GM23338 (cell line): ENCODE measurements around the gene LYRM2. TPM values are rescaled to one million over a fixed set of nuclear protein-coding genes. Genes with fewer than 3 reads are reported as not detected.

ENCODE experiments used
- ATAC-seq: fragments of 200-7000 bp; cut with Tn5 transposase; 3 replicates; pipeline ENCODE4 v1.9.1; 2020
- DNase-seq: peaks from one replicate; pipeline ENCODE4 v3.0.0-alpha.2; 2015; ENCODE audit warnings: low spot score
- H2AFZ ChIP-seq: fragments of 200-600 bp; sonication (generic); 2 replicates; pipeline ENCODE4 v1.8.0; 2016; ENCODE audit warnings: antibody characterized with exemption, mild to moderate bottlenecking, moderate library complexity
- H3F3A ChIP-seq: fragments of 200-600 bp; sonication (generic); replicated peaks from 2 replicates; pipeline ENCODE4 v1.8.0; 2017; ENCODE audit warnings: antibody characterized with exemption, mixed run types, low read depth
- H3K27ac ChIP-seq: fragments of 200-600 bp; sonication (generic); 2 replicates; pipeline ENCODE4 v1.6.1; 2016; ENCODE audit warnings: low read depth
- H3K27me3 ChIP-seq: fragments of 200-600 bp; sonication (generic); 2 replicates; pipeline ENCODE4 v1.8.0; 2016; ENCODE audit warnings: mild to moderate bottlenecking, mixed run types, moderate library complexity; ENCODE audit not compliant: insufficient read depth
- H3K36me3 ChIP-seq: fragments of 200-600 bp; sonication (generic); 2 replicates; pipeline ENCODE4 v1.8.0; 2016; ENCODE audit warnings: mild to moderate bottlenecking; ENCODE audit not compliant: insufficient read depth
- H3K4me1 ChIP-seq: fragments of 200-600 bp; sonication (generic); 2 replicates; pipeline ENCODE4 v1.8.0; 2016; ENCODE audit warnings: mild to moderate bottlenecking, moderate library complexity; ENCODE audit not compliant: insufficient read depth
- H3K4me2 ChIP-seq: fragments of 200-600 bp; sonication (generic); 2 replicates; pipeline ENCODE4 v1.7.1; 2017; ENCODE audit warnings: mixed run types
- H3K4me3 ChIP-seq: fragments of 200-600 bp; sonication (generic); 2 replicates; pipeline ENCODE4 v1.6.1; 2016; ENCODE audit warnings: mixed run types
- H3K79me2 ChIP-seq: fragments of 200-600 bp; sonication (generic); replicated peaks from 2 replicates; pipeline ENCODE4 v1.8.0; 2017; ENCODE audit warnings: mild to moderate bottlenecking; ENCODE audit not compliant: insufficient read depth
- H3K9me2 ChIP-seq: fragments of 200-600 bp; sonication (generic); 2 replicates; pipeline ENCODE4 v1.8.0; 2017; ENCODE audit not compliant: insufficient read depth
- H4K20me1 ChIP-seq: fragments of 200-600 bp; sonication (generic); replicated peaks from 2 replicates; pipeline ENCODE4 v1.8.0; 2017; ENCODE audit warnings: mild to moderate bottlenecking; ENCODE audit not compliant: insufficient read depth
- H3K27ac Mint-ChIP-seq: 2 replicates; pipeline ENCODE4 v1.8.0; 2020; ENCODE audit warnings: inconsistent platforms, mild to moderate bottlenecking, moderate library complexity, mixed read lengths
- H3K27me3 Mint-ChIP-seq: 3 replicates; pipeline ENCODE4 v1.8.0; 2022; ENCODE audit warnings: low read depth, mild to moderate bottlenecking, moderate library complexity, mixed read lengths, inconsistent platforms; ENCODE audit not compliant: insufficient read depth, poor library complexity
- H3K36me3 Mint-ChIP-seq: 3 replicates; pipeline ENCODE4 v1.8.0; 2021; ENCODE audit warnings: low read depth, mild to moderate bottlenecking, inconsistent platforms, moderate library complexity, mixed read lengths
- H3K4me1 Mint-ChIP-seq: 3 replicates; pipeline ENCODE4 v1.8.0; 2020; ENCODE audit warnings: mild to moderate bottlenecking, inconsistent platforms, mixed read lengths
- H3K4me3 Mint-ChIP-seq: 3 replicates; pipeline ENCODE4 v1.8.0; 2021; ENCODE audit warnings: moderate library complexity, mild to moderate bottlenecking, inconsistent platforms, mixed read lengths
- H3K9me3 Mint-ChIP-seq: 3 replicates; pipeline ENCODE4 v1.8.0; 2020; ENCODE audit warnings: moderate library complexity, mild to moderate bottlenecking, inconsistent platforms, mixed read lengths
- CTCF ChIP-seq, 2 experiments: fragments of 200-600 bp in 1 of 2; sonication (generic) in 1 of 2; conservative IDR thresholded peaks; 2 replicates each; pipeline versions ENCODE4 v1.5.1 to v1.6.1; 2016 to 2017; ENCODE audit warnings: antibody characterized with exemption in 2 of 2, low read depth in 2 of 2, mild to moderate bottlenecking in 2 of 2, moderate library complexity in 1 of 2
- ETS1 ChIP-seq: IDR thresholded peaks from 2 replicates; pipeline ENCODE4 v1.6.1; 2016; ENCODE audit warnings: antibody characterized with exemption
- EZH2 ChIP-seq: fragments of 200-600 bp; sonication (generic); IDR thresholded peaks from one replicate; pipeline ENCODE4 v1.8.0; 2017; ENCODE audit warnings: antibody characterized with exemption, mild to moderate bottlenecking, low read depth; ENCODE audit not compliant: unreplicated experiment
- EZH2phosphoT487 ChIP-seq: fragments of 200-600 bp; sonication (generic); IDR thresholded peaks from one replicate; pipeline ENCODE4 v1.8.1; 2018; ENCODE audit warnings: antibody characterized with exemption; ENCODE audit not compliant: unreplicated experiment
- JUNB ChIP-seq: IDR thresholded peaks from one replicate; pipeline ENCODE4 v1.6.1; 2016; ENCODE audit warnings: antibody characterized with exemption; ENCODE audit not compliant: unreplicated experiment
- NANOG ChIP-seq: IDR thresholded peaks from 2 replicates; pipeline ENCODE4 v1.6.1; 2016; ENCODE audit warnings: antibody characterized with exemption, borderline replicate concordance
- POLR2AphosphoS5 ChIP-seq: IDR thresholded peaks from 2 replicates; pipeline ENCODE4 v1.6.1; 2016; ENCODE audit warnings: antibody characterized with exemption, low read depth
- ZNF462 ChIP-seq: fragments of 250-450 bp; sonication (Bioruptor Pico); IDR thresholded peaks from 2 replicates; pipeline ENCODE4 v1.5.0; 2020; ENCODE audit warnings: mild to moderate bottlenecking, moderate library complexity
- long read RNA-seq: library from polyadenylated mRNA; unstranded; transcript quantifications from one replicate; pipeline ENCODE4 v2.0.0, GENCODE V29; 2020; ENCODE audit not compliant: unreplicated experiment
- polyA plus RNA-seq: library from polyadenylated mRNA; unstranded; fragments of >200 nt; fragmentation: Nextera tagmentation; extraction: Ambion mirVana; gene quantifications from 2 replicates; pipeline ENCODE4 v1.2.1, GENCODE V29; 2016
- total RNA-seq: library from RNA; depleted of rRNA; stranded (reverse); fragments of >200 nt; shearing (Covaris generic); gene quantifications from 2 replicates; pipeline ENCODE4 v1.2.3, GENCODE V29; 2014; rRNA removed

The LYRM2 gene
- total RNA-seq (13.0 and 20.3 TPM in 2 replicates), polyA plus RNA-seq (48.9 and 67.3 TPM in 2 replicates)
- long read RNA-seq, full-length matches to known transcripts, result 14 of 17 reads
- long read RNA-seq, partial matches to known transcripts, result 2 of 17 reads
- long read RNA-seq, other reads (novel, unspliced or antisense), result 1 of 17 reads

GRCh38 chr6:89638320-89639195, at the start of gene LYRM2:
TSS of gene LYRM2 (minus strand) at chr6:89638747. CDS start at chr6:89638716, 31 bp downstream.
- ATAC-seq, result peak; percentile 96
- H2AFZ ChIP-seq, result peak within 1 kb of the TSS; percentile 74; the same call in 1 of the 2 replicates

More at GRCh38 chr6:89638320-89639195, at the start of gene LYRM2:
- H3K9me2 ChIP-seq, result no peaks in the 10 kb centered on the region
- DNase-seq, result peak; percentile 96
- no peaks in the 10 kb centered on the region for H3K27me3 ChIP-seq
- peak within 1 kb of the TSS; percentile 80 for H3K27ac Mint-ChIP-seq
- peaks cover 6% of the 10 kb centered on the region for H3K4me1 ChIP-seq
- H3K4me3 ChIP-seq, result peak within 1 kb of the TSS; percentile 58
- H3K9me3 Mint-ChIP-seq, result no peaks in the 10 kb centered on the region; the same call in 2 of the 3 replicates
- TF ChIP-seq POLR2AphosphoS5 (peak; percentile 95), ETS1 (peak; percentile 69; the same call in 1 of the 2 replicates), JUNB (no peak), EZH2 (no peak), CTCF (conservative IDR thresholded peaks at IDR 0.05; ENCODE audit: low read depth in 2 of 2) (no peak), EZH2phosphoT487 (no peak), NANOG (no peak), ZNF462 (no peak)
- peaks cover 15% of the 10 kb centered on the region for H3K4me1 Mint-ChIP-seq
- peak within 1 kb of the TSS; percentile 85 for H3K4me3 Mint-ChIP-seq
- no peaks in the 10 kb centered on the region for H4K20me1 ChIP-seq
- H3K4me2 ChIP-seq, result peak within 1 kb of the TSS; percentile 95
- peak within 1 kb of the TSS; percentile 91 for H3K27ac ChIP-seq
- peaks cover 17% of the 10 kb centered on the region for H3K36me3 ChIP-seq
- H3K27me3 Mint-ChIP-seq, result peaks cover 2% of the 10 kb centered on the region
- peaks cover 55% of the 10 kb centered on the region for H3K36me3 Mint-ChIP-seq
- peaks cover 7% of the 10 kb centered on the region for H3F3A ChIP-seq
- H3K79me2 ChIP-seq, result peaks cover 7% of the 10 kb centered on the region; the same call in 1 of the 2 replicates
